Superior temporal gyrus (tissue), 1 donor: ENCODE results near the gene YY1AP1.
"Not testable (repeated sequence)": the region's sequence is repeated elsewhere in the genome, so short reads cannot be mapped to it uniquely, and the experiment has no call there.

Source experiments
- DNase-seq: peaks from one replicate; pipeline ENCODE4 v3.0.0-alpha.2; 2016; ENCODE audit errors: extremely low spot score

Gene YY1AP1, protein sequence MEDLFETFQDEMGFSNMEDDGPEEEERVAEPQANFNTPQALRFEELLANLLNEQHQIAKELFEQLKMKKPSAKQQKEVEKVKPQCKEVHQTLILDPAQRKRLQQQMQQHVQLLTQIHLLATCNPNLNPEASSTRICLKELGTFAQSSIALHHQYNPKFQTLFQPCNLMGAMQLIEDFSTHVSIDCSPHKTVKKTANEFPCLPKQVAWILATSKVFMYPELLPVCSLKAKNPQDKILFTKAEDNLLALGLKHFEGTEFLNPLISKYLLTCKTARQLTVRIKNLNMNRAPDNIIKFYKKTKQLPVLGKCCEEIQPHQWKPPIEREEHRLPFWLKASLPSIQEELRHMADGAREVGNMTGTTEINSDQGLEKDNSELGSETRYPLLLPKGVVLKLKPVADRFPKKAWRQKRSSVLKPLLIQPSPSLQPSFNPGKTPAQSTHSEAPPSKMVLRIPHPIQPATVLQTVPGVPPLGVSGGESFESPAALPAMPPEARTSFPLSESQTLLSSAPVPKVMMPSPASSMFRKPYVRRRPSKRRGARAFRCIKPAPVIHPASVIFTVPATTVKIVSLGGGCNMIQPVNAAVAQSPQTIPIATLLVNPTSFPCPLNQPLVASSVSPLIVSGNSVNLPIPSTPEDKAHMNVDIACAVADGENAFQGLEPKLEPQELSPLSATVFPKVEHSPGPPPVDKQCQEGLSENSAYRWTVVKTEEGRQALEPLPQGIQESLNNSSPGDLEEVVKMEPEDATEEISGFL

DNA sequence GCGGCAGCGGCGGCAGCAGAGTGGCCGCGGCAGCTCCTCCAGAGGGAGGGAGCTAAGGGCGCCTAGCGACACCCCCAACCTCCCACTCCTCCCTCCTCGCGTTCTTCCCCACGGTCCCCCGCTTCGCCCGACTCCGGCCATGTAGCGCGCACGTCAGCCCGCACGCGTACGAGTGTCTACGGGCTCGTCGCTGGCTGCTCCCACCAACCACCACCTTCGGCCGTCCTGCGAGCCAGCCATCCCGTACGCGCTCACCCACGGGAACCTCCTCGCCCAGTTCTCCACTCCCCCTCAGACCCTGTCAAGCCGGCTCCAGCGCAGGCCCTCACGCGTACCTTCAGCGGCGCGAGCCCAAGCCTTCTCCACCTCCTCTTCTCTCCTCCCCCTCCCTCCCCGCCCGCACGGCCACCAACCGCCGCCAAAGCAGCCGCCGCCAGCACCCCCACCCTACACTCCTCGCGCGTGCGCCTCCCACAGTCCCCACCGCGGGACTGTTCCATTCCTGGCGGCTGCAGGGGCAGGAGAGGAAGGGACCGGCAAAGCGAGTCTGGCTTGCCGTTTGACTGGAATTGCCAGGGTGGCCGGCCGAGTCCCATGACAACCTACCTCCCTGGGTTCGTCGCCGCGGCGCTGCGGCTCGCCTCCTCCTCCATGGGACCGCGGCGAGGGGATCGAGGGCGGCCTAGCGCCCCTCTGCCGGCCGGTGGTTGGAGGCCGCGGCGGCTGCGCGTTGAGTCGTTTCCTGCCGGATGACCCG, at the start of gene YY1AP1:
Gene YY1AP1 (minus strand): TSS at position 451 of the 757 bp plus-strand sequence. CDS start 8,338 bp downstream, outside the sequence.
- DNase-seq, result peak; percentile 88

DNA sequence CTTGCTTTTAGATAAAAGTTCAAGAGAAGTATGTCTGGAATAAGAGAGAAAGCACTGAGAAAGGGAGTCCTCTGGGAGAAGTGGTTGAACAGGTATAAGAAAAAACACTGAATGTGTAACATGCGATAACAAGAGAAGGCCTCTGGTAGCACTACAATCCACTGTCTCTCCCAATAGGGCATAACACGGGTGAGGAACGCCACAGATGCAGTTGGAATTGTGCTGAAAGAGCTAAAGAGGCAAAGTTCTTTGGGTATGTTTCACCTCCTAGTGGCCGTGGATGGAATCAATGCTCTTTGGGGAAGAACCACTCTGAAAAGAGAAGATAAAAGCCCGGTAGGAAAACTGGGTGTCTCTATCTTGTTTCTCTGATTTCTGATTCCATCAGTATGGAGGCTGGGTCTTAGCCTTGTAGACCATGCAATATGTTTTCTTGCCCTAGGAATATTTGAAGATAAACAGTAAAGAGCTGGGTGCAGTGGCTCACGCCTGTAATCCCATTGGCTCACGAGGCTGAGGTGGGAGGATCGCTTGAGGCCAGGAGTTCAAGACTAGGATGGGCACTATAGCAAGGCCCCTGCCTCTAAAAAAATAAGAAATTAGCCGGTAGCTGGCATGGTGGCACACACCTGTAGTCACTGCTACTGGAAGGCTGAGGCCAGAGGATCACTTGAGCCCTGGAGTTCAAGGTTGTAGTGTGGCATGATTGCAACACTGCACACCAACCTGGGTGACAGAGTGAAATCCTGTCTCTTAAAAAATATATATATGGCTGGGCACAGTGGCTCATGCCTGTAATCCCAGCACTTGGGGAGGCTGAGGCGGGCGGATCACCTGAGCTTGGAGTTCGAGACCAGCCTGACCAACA, 40.7 kb upstream of the YY1AP1 start:
- DNase-seq, result peak; percentile 93

DNA sequence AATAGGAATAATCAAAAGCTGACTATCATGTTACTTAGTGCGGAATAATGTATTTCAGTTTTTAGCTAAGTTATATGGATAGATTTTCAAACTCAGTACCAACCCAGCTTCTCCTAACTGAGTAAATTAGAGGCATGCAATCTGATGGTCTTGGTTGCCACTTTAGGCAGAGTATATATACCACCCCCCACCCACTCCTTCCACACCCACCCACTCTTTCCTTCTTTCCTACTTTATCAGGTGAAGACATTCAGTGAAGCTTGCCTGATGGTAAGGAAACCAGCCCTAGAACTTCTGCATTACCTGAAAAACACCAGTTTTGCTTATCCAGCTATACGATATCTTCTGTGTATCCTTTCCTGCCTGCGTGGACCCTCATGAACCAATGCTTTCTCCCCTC, 36.6 kb upstream of the YY1AP1 start:
- DNase-seq, result no peak

DNA sequence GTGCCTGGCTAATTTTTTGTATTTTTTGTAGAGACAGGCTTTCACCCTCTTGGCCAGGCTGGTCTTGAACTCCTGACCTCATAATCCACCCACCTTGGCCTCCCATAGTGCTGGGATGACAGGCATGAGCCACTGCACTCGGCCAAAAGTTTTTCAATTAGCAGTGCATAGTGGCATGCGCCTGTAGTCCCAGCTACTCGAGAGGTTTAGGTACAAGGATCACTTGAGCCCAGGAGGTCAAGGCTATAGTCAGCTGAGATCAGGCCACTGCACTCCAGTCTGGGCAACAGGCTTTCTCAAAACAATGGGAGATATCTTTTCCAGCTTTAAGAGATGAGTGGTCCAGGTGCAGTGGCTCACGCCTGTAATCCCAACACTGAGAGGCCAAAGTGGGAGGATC, 31.1 kb upstream of the YY1AP1 start:
- DNase-seq, result no peak

DNA sequence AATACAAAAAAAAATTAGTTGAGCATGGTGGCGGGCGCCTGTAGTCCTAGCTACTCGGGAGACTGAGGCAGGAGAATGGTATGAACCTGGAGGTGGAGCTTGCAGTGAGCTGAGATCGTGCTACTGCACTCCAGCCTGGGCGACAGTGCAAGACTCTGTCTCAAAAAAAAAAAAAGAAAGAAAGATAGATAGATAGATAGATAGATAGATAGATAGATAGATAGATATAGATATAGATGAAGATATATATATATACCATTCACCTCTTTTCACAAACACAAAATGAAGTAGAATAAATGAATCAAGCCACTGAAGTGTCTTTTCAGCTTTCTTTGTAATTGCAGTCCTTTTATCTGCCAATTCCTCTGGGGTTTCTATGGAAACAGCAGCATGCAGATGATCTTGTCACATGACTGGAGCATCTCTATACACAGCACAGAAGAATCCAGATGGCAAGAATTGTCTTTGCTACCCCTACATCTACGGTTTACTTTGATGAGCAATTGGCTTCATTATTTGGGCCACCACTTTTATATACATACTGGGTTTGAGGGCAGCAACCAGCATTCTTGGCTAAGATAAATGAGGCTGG, 30.0 kb upstream of the YY1AP1 start:
- DNase-seq, result peak; percentile 76

DNA sequence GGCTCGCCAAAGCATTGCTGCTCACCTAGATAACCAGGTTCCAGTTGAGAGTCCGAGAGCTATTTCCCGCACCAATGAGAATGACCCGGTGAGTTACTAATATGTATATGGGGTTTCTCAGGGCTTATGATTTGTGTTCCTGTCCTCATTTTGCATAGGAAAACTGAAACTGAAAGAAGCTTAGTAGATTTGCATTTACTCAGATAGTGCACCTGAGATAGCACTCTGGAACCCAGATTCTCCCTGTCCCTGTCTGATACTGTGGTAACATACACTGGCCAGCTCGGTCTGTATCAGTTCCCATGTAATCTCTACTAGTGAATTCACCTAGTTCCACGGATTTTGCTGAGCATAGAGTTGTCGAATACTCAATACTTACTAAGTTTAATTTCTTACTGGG, 28.5 kb upstream of the YY1AP1 start:
- DNase-seq, result no peak

DNA sequence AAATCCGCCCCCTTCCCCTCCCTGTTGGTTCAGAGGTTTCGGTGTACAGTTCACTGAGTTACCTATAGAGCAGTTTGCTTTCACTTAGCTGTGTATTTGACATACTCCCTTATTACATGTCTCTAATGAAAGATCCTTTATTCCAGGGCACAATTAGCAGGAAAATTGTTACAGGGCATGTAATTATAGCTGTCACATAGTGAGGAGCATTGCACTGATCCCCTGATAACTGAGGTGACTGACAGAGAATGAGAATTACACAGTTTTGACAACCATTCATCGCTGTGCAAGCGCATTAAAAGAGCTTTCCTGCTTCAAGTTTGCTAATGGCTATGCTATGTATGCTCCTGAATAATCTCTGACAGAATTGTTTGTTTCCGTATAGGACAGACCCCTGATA, 27.2 kb upstream of the YY1AP1 start:
- DNase-seq, result no peak

DNA sequence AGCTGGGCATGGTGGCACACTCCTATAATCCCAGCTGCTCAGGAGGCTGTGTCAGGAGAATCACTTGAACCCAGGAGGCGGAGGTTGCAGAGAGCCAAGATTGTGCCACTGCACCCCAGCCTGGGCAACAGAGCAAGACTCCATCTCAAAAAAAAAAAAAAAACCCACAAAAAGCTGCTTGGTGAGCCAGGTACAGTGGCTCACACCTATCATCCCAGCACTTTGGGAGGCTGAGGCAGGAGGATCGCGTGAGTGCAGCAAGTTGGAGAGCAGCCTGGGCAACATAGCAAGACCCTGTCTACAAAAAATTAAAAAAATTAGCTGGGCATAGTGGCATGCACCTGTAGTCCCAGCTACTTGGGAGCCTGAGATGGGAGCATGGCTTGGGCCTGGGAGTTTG, 26.5 kb upstream of the YY1AP1 start:
- DNase-seq, result not testable (repeated sequence)

DNA sequence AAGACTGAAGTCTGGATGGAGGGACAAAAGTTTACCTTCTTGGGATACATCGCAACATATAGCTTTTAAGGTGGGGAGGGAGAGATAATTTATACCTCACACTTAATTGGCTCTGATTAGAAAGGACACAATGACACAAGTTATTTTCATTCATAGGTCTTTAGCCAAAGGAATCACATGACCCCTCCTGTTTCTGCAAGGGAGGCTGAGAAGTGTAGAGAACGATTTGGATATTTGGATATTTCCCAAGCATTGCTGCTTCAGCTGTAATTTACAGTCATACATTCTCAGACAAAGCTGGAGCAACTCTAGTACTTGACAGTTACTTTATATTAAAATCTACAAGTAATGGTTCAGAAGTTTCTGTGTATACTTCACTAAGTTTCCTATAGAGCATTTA, 24.5 kb upstream of the YY1AP1 start:
- no peak for DNase-seq

DNA sequence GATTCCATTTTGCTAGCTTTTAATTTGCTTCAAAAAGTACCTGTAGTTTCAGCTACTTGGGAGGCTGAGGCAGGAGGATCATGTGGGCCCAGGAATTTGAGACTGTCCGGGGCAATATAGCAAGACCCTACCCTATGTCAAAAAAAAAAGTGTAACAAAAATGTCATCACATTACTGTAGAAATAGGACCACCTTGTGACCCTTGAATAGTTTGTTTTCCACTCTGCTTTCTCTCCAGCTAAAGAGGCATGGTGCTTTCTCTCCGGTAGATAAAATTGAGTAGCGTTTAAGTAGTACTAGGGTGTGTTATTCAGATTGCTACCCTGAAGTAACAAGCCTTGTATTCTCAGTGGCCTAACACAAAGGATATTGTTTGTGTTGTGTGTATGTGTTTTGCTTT, 24.1 kb upstream of the YY1AP1 start:
- DNase-seq, result peak; percentile 44

DNA sequence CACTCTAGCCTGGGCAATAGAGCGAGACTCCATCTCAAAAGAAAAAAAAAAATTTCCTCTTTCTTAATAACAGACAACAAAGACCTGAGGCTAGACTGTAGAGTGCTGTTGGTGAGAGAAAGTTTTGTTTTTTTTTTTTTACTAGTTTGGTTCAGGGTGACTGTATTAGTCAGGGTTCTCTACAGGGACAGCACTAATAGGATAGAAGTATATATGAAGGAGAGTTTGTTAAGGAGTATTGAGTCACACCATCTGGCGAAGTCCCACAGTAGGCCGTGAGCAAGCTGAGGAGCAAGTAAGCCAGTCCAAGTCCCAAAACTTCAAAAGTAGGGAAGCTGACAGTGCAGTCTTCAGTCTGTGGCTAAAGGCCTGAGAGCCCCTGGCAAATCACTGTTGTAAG, 22.9 kb upstream of the YY1AP1 start:
- DNase-seq, result not testable (repeated sequence)

DNA sequence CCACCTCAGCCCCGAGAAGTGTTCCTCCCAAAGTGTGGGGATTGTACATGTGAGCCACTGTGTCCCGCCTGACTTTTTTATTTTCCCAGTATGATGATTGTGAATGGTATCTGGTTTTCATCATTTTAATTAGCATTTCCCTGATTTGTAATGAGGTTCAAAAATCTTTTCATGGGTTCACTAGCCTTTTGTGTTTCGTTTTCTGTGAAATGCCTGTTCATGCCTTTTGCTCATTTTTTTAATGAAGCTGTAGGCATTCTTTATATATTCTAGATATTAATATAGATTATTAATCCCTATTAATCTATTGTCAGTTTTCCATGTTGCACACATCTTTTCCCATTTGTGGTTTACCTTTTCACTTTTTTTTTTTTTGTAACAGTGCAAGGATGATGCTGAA, 20.8 kb upstream of the YY1AP1 start:
- no peak for DNase-seq

DNA sequence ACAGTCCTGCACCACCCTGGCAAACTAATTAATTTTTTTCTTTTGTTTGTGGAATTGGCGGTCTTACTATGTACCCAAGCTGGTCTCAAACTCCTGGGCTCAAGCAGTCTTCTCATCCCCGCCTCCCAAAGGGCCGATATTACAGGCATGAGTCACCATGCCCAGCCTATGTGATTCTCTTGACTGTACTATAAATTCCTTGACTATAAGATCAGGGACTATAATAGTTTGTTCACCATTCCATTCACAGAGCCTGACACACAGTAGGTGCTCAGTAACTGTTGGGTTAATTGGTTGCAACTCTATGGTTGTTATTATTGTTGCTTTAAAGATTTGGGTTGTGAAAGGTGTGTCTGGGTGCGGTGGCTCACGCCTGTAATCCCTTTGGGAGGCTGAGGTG, 17.6 kb upstream of the YY1AP1 start:
- no peak for DNase-seq

DNA sequence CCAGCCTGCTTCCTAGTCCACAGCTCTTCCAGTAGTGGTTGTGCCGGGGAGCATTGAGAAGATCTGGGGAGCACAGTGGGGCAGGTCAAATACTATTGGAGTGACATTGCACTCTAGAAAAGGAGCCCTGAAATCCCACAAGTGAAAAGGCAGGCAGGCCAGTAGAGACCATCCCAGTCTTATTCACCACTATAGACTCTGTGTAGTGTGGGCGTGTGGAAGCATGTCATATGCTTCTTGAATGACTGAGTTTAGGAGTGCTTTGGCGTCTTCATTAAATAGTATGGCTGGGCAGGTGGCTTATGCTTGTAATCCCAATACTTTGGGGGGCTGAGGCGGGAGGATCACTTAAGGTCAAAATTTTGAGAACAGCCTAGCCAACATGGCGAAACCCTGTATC, 15.8 kb upstream of the YY1AP1 start:
- not testable (repeated sequence) for DNase-seq

DNA sequence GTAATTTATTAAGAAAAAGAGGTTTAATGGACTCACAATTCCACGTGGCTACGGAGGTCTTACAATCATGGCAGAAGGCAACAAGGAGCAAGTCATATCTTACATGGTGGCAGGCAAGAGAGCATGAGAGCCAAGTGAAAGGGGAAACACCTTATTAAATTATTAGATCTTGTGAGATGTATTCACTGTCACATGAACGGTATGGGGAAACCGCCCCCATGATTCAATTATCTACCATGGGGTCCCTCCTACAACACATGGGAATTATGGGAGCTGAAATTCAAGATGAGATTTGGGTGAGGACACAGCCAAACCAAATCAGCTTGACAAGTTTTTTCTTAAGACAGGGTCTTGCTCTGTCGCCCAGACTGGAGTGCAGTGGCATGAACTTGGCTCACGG, 14.6 kb upstream of the YY1AP1 start:
- no peak for DNase-seq

DNA sequence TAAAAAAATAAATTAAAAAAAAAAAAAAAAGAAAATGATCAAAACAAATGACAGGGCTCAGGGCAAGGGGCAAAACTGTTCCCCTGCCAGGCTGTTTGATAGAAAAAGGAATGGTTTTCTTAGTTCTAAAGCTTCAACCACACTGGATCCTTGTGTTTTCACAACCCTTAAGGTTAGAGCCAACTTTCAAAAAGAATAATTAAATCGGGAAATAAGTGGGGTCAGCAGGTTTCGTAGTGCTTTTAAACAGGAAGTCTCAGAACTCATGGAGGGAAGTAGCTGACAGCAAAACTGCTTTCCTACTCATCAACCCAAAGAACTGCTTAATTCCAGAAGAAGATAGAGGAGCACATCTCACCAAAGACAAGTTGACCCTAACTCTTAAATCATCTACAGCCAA, 13.1 kb upstream of the YY1AP1 start:
- not testable (repeated sequence) for DNase-seq

DNA sequence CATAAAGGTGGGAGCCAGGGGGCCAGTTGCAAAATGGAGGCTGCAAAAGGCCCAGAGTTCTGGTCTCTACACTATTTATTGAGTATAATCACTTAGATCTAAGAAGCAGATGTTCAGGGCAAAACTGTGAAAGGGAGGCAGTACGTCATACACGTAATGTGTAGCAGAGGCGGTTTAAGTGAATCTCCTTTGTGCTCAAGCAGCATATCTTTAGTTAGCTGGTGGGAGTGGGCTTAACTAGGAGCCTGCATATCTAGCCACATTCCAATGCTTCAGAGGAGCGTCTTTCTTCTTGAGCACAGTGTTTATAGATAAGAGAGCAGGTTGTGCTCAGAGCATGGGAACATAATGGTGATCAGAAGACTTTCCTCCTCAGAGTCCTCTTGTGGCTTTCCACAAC, 10.5 kb upstream of the YY1AP1 start:
- not testable (repeated sequence) for DNase-seq

DNA sequence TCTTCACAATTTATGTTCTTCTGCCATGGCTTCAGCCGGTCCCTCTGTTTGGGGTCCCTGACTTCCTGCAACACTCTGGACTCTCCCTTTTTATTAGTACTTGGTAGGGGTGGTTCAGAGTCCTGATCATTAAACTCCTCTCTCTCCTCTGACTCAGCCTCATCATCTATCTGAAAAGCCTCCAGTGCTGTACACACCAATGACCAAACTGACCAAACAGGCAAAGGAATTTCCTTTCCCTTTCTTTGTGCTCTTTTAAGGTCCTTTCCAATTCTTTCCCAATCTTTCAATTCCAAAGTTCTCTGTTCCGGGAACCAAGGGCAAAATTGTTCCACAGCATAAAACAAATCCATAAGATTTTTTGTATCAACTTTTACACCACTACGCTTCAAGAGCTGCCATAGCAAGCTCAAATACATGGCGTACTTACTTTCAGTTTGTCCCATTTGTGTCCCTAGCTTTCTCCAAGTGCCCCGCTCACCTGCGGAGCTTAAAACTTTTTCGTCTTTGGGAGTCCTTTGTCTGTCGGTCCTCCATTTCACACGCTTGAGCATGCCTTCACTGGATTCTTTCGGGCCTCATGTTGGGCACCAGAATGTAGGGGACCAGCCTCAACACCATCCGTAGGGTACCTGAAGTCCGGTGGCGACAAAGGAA, 9.9 kb upstream of the YY1AP1 start:
- no peak for DNase-seq

DNA sequence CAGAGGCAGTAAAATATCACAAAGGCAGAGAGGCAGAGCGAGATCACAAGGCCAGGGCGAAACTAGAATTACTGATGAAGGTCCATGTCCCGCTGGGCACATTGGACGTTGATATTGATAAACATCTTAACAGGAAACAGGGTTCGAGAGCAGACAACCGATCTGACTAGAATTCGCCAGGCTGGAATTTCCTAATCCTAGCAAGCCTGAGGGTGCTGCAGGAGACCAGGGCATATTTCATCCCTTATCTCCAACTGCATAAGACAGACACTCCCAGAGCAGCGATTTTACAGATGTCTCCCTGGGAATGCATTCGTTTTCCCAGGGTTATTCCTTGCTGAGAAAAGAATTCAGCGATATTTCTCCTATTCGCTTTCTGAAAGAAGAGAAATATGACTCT, 9.0 kb upstream of the YY1AP1 start:
- DNase-seq, result not testable (repeated sequence)

DNA sequence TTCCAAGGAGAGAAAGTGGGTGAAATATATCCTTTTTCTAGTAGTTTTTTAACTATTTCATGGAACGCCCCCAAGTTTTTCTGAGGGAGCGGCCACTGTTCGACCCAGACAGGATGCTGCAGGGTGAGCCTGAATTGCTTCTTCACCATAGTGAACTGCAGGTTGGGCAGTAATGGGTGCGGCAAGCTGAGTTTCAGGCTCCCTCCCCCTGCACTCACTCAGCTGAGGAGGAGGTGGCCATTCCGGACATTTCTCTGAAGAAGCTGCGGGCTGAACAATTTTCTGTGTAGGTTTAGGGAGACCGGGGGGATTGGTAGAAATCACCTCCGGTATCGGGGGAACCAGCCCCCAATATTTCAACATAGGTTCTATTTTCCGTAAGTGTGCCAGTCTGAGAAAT, 8.5 kb upstream of the YY1AP1 start:
- DNase-seq, result no peak

DNA sequence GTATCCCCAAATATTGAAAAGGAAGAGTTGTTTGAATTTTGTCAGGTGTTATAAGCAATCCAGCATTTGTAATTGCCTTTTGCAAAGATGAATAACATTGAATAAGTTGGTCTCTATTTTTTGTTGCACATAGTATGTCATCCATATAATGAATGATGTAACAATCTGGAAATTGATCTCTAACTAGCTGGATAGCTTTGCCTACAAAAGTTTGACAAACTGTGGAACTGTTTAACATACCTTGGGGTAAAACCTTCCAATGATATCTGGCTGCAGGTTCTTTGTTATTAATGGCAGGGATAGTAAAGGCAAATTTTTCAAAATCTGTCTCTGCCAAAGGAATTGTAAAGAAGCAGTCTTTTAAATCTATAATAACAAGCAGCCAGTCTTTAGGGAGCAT, 8.0 kb upstream of the YY1AP1 start:
- no peak for DNase-seq
